ENCODE measurements around the gene MESP2. TPM values are rescaled to one million over a fixed set of nuclear protein-coding genes. Genes with fewer than 3 reads are reported as not detected.

The MESP2 gene, protein sequence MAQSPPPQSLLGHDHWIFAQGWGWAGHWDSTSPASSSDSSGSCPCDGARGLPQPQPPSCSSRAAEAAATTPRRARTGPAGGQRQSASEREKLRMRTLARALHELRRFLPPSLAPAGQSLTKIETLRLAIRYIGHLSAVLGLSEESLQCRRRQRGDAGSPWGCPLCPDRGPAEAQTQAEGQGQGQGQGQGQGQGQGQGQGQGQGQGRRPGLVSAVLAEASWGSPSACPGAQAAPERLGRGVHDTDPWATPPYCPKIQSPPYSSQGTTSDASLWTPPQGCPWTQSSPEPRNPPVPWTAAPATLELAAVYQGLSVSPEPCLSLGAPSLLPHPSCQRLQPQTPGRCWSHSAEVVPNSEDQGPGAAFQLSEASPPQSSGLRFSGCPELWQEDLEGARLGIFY
- not detected in 2 replicates for total RNA-seq (2016; rRNA removed; fragmentation: Illumina TruSeq; extraction: Trizol)
- total RNA-seq (2016; cell fraction: cytosol; rRNA removed; fragmentation: Illumina TruSeq; extraction: Trizol; ENCODE audit: low read depth): not detected in 2 replicates
- total RNA-seq (2016; cell fraction: insoluble cytoplasmic fraction; rRNA removed; fragmentation: Illumina TruSeq; extraction: Trizol): 0.13 TPM in 1 of 2 replicates, not detected in the other
- not detected in 2 replicates for total RNA-seq (2016; cell fraction: membrane; rRNA removed; fragmentation: Illumina TruSeq; extraction: Trizol)
- total RNA-seq (2016; cell fraction: nucleus; rRNA removed; fragmentation: Illumina TruSeq; extraction: Trizol): not detected in 2 replicates
- not detected in 2 replicates for polyA plus RNA-seq (2011; rRNA removed)
- not detected in 2 replicates for polyA plus RNA-seq (2011; cell fraction: cytosol; rRNA removed)
- polyA plus RNA-seq (2011; cell fraction: nucleus; rRNA removed): not detected in 2 replicates
- polyA plus RNA-seq (2012): not detected in 2 replicates
- polyA plus RNA-seq (2016; cell fraction: cytosol; fragmentation: Illumina TruSeq; extraction: Trizol; ENCODE audit: low read depth): not detected in 2 replicates
- polyA plus RNA-seq (2016; cell fraction: insoluble cytoplasmic fraction; fragmentation: Illumina TruSeq; extraction: Trizol; ENCODE audit: low read depth): not detected in 2 replicates
- not detected in 2 replicates for polyA plus RNA-seq (2016; cell fraction: membrane; fragmentation: Illumina TruSeq; extraction: Trizol; ENCODE audit: low read depth)
- not detected in 2 replicates for polyA plus RNA-seq (2016; cell fraction: nucleus; fragmentation: Illumina TruSeq; extraction: Trizol; ENCODE audit: insufficient read depth, low read depth)
- polyA minus RNA-seq (2011; rRNA and poly(A)+ RNA removed; ENCODE audit: low replicate concordance): not detected in 2 replicates
- polyA minus RNA-seq (2011; cell fraction: cytosol; rRNA and poly(A)+ RNA removed): not detected in 2 replicates
- not detected in 2 replicates for polyA minus RNA-seq (2011; cell fraction: nucleus; rRNA and poly(A)+ RNA removed)
- Bru-seq, nascent RNA: not detected
- BruChase-seq, experiment 1, labeled RNA remaining after a 6-hour chase: not detected
- percentile 5 among the genes with signal in this experiment for BruChase-seq, experiment 2, labeled RNA remaining after a 2-hour chase
- long read RNA-seq, experiment 1: 0 reads
- long read RNA-seq, experiment 2: 0 reads

- in situ Hi-C loops (cut with HindIII; ENCODE audit: extremely low pct_ligation_motif_present, low pct_unique_long_range_greater_than_20kb): no loop called here
- Histone ChIP-seq H3K4me1 (ENCODE audit: insufficient read depth, low read length) (peaks cover 39% of the 10 kb centered on the region), H3K27ac (ENCODE audit: extremely low read length, insufficient read depth, low read length) (no peak within 1 kb of the TSS), H3K4me3 (replicated peaks in 1 of 3; ENCODE audit: insufficient read depth in 1 of 3, low read depth in 2 of 3, low read length in 3 of 3) (peak within 1 kb of the TSS in 1 of 3 experiments; percentile 29; a peak in 1 of 6 replicates), H3K27me3 (ENCODE audit: control insufficient read depth in 1 of 2, insufficient read depth in 2 of 2, low read length in 2 of 2) (peaks cover 2 to 8% of the 10 kb centered on the region in 2 experiments; a peak in 3 of 5 replicates), H2AFZ (ENCODE audit: low read length) (no peak within 1 kb of the TSS), H4K20me1 (ENCODE audit: insufficient read depth, low read length) (no peaks in the 10 kb centered on the region), H3K9ac (ENCODE audit: insufficient read depth, low read depth, low read length) (no peak within 1 kb of the TSS), H3K79me2 (ENCODE audit: insufficient read depth, low read length) (no peaks in the 10 kb centered on the region), H3K9me3 (ENCODE audit: low read length) (no peaks in the 10 kb centered on the region), H3K36me3 (replicated peaks in 1 of 2; ENCODE audit: control insufficient read depth in 1 of 2, insufficient read depth in 2 of 2, low read length in 2 of 2) (no peaks in the 10 kb centered on the region), H3K4me2 (ENCODE audit: low read depth, low read length) (peak within 1 kb of the TSS; percentile 69)
- intact Hi-C loops (cut with micrococcal nuclease; ENCODE audit: unreplicated experiment): no loop called here
- peak; percentile 85 for ATAC-seq
- no TSS peak for BruUV-seq (replicated peaks)
- CTCF ChIA-PET (ENCODE audit: low intra/inter-chr PET ratio, low total read pairs): no interaction called here
- DNase-seq (ENCODE audit: low spot score): peak; percentile 67
- POLR2A ChIA-PET: no interaction called here
- WGBS (ENCODE audit: low lambda C conversion rate): 5% methylated on average over 4 of the region's 82 CpGs
- FAIRE-seq: peak; percentile 52
- TF ChIP-seq ZBTB26 (CRISPR knock-in tag; IDR thresholded peaks at IDR 0.05; ENCODE audit: borderline replicate concordance): 0 out of 2 replicates have a peak, but pooled peaks have one; percentile 59
- TF ChIP-seq PHF21A (CRISPR knock-in tag; IDR thresholded peaks at IDR 0.05): no peak
- TF ChIP-seq REXO4 (CRISPR knock-in tag; IDR thresholded peaks at IDR 0.05; ENCODE audit: borderline replicate concordance): 0 out of 2 replicates have a peak, but pooled peaks have one; percentile 30
- TF ChIP-seq, protein P1, sequence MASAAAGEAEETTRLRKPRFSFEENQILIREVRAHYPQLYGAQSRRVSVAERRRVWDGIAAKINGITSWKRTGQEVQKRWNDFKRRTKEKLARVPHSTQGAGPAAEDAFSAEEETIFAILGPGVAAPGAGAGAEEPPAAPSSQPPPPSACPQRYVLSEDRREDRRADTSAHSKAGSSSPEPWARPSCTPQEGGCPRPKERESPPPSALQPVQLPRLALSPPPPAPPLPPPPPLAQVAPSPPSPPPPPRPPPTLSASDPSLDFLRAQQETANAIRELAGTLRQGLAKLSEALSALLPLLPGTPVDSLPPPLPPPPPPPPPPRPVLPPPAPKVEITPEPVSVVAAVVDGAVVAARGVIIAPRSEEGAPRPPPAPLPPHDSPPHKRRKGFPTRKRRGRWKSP (CRISPR knock-in tag; IDR thresholded peaks at IDR 0.05): peak; percentile 100
- TF ChIP-seq ZFP90 (CRISPR knock-in tag; IDR thresholded peaks at IDR 0.05; ENCODE audit: borderline replicate concordance): peak; percentile 32; the same call in 1 of the 2 replicates
- no peak for TF ChIP-seq ZNF468 (CRISPR knock-in tag; IDR thresholded peaks at IDR 0.05)
- no peak for TF ChIP-seq THYN1 (CRISPR knock-in tag; IDR thresholded peaks at IDR 0.05; ENCODE audit: borderline replicate concordance, low read depth)
- peak; percentile 66; the same call in 1 of the 2 replicates for TF ChIP-seq ZNF766 (CRISPR knock-in tag; IDR thresholded peaks at IDR 0.05; ENCODE audit: borderline replicate concordance)
- peak; percentile 61; the same call in 1 of the 2 replicates for TF ChIP-seq ZNF160 (CRISPR knock-in tag; IDR thresholded peaks at IDR 0.05)
- TF ChIP-seq HES4 (CRISPR knock-in tag; IDR thresholded peaks at IDR 0.05; ENCODE audit: borderline replicate concordance): peak; percentile 47; the same call in 1 of the 2 replicates
- no peak for TF ChIP-seq NONO (IDR thresholded peaks at IDR 0.05)
- TF ChIP-seq NONO (CRISPR knock-in tag; conservative IDR thresholded peaks at IDR 0.05): peak; percentile 47; the same call in 1 of the 2 replicates
Measured at GRCh38 chr15:89776274-89777072, at the start of gene MESP2. Gene MESP2, plus strand, starts transcription at chr15:89776332. Its CDS starts 26 bp downstream, at chr15:89776358.
